HG03095 (cell line): ENCODE measurements around the gene FBXO44.

Experiments
- ATAC-seq: cut with Tn5 transposase; IDR thresholded peaks from one replicate; pipeline ENCODE4 v1.9.1; 2021; ENCODE audit warnings: moderate library complexity; ENCODE audit not compliant: unreplicated experiment

Gene FBXO44

GRCh38 chr1:11685210-11685752 lies 30.6 kb downstream of the FBXO44 start:
- no peak for ATAC-seq

- no peak for ATAC-seq
Observed at GRCh38 chr1:11688506-11688905, 33.8 kb downstream of the FBXO44 start.

GRCh38 chr1:11690397-11691301 lies 36.0 kb downstream of the FBXO44 start:
- no peak for ATAC-seq

GRCh38 chr1:11691302-11691914 lies 36.7 kb downstream of the FBXO44 start, which contains the start of gene DRAXIN:
Gene DRAXIN (plus strand): TSS chr1:11691710. CDS start chr1:11706259, 14,549 bp downstream.
- no peak for ATAC-seq

- no peak for ATAC-seq
Observed at GRCh38 chr1:11691928-11692711, 37.4 kb downstream of the FBXO44 start.

GRCh38 chr1:11693024-11693590 lies 38.4 kb downstream of the FBXO44 start:
- no peak for ATAC-seq

- no peak for ATAC-seq
Observed at GRCh38 chr1:11693917-11694316, 39.2 kb downstream of the FBXO44 start.

- ATAC-seq: no peak
Observed at GRCh38 chr1:11695861-11696260, 41.2 kb downstream of the FBXO44 start.

GRCh38 chr1:11697188-11697892 lies 42.7 kb downstream of the FBXO44 start:
- no peak for ATAC-seq

GRCh38 chr1:11697893-11698210 lies 43.2 kb downstream of the FBXO44 start:
- no peak for ATAC-seq

- ATAC-seq: no peak
Observed at GRCh38 chr1:11700601-11701467, 46.2 kb downstream of the FBXO44 start.

GRCh38 chr1:11701551-11701961 lies 46.9 kb downstream of the FBXO44 start:
- ATAC-seq: no peak

GRCh38 chr1:11701981-11702803 lies 47.5 kb downstream of the FBXO44 start:
- no peak for ATAC-seq

GRCh38 chr1:11703357-11704193 lies 48.9 kb downstream of the FBXO44 start:
- ATAC-seq: no peak

GRCh38 chr1:11704194-11704529 lies 49.5 kb downstream of the FBXO44 start:
- no peak for ATAC-seq

- no peak for ATAC-seq
Observed at GRCh38 chr1:11704691-11705475, 50.2 kb downstream of the FBXO44 start.

- ATAC-seq: no peak
Observed at GRCh38 chr1:11705596-11705995, 50.9 kb downstream of the FBXO44 start.
